Activated T-cell treated with anti-CD3 and anti-CD28 coated beads, Interleukin-2, amount 50 U/mL, for 72 hours (primary cell): Measurements from ENCODE around the gene MYO15A. TPM values are rescaled to one million over a fixed set of nuclear protein-coding genes. Genes with fewer than 3 reads are reported as not detected.
"Not testable (repeated sequence)": the region's sequence is repeated elsewhere in the genome, so short reads cannot be mapped to it uniquely, and the experiment has no call there.

Source experiments
- ATAC-seq, 2 donors: fragments of 150-1000 bp; cut with Tn5 transposase; replicated peaks in 1 of 2; 2 replicates each; pipeline ENCODE4 v1.10.0; 2021; ENCODE audit warnings: moderate library complexity in 2 of 2, mild to moderate bottlenecking in 1 of 2
- DNase-seq, 2 donors: peaks; one replicate each; pipeline ENCODE4 v3.0.0; 2021 to 2022; ENCODE audit warnings: mixed read lengths in 1 of 2
- H3K27ac Mint-ChIP-seq: one replicate; pipeline ENCODE4 v1.8.0; 2022; ENCODE audit warnings: mild to moderate bottlenecking, moderate library complexity, mixed read lengths
- H3K27me3 Mint-ChIP-seq: one replicate; pipeline ENCODE4 v1.8.0; 2022; ENCODE audit warnings: low read depth, mixed read lengths
- H3K36me3 Mint-ChIP-seq, 2 donors: one replicate each; pipeline ENCODE4 v1.8.0; 2022; ENCODE audit warnings: mixed read lengths in 2 of 2, mild to moderate bottlenecking in 1 of 2; ENCODE audit not compliant: insufficient read depth in 2 of 2
- H3K4me1 Mint-ChIP-seq: one replicate; pipeline ENCODE4 v1.8.0; 2022; ENCODE audit warnings: low read depth, mixed read lengths
- H3K4me3 Mint-ChIP-seq, 2 donors: one replicate each; pipeline ENCODE4 v1.8.0; 2022; ENCODE audit warnings: mild to moderate bottlenecking in 2 of 2, mixed read lengths in 2 of 2, moderate library complexity in 2 of 2
- H3K9me3 Mint-ChIP-seq, 2 donors: one replicate each; pipeline ENCODE4 v1.8.0; 2022; ENCODE audit warnings: mixed read lengths in 2 of 2
- total RNA-seq, 2 donors: library from RNA; stranded (reverse); gene quantifications; one replicate each; pipeline ENCODE4 v1.2.3, GENCODE V29; 2022

MYO15A gene
- total RNA-seq, 2 donors from 2014 or later, result 2.7 to 3.2 TPM

GRCh38 chr17:18208092-18208491, 99.5 kb downstream of the MYO15A start:
- Mint-ChIP-seq H3K27me3 (no peaks in the 10 kb centered on the region), H3K4me3 (no peak overlapping the region), H3K27ac (no peak overlapping the region), H3K9me3 (no peaks in the 10 kb centered on the region), H3K36me3 (peaks cover 3 to 11% of the 10 kb centered on the region in 2 donors), H3K4me1 (no peaks in the 10 kb centered on the region)
- no peak for DNase-seq
- ATAC-seq, result no peak

- Mint-ChIP-seq H3K36me3 (peaks cover 3 to 6% of the 10 kb centered on the region in 2 donors), H3K4me1 (no peaks in the 10 kb centered on the region), H3K27me3 (no peaks in the 10 kb centered on the region), H3K4me3 (no peak overlapping the region), H3K9me3 (no peaks in the 10 kb centered on the region), H3K27ac (peak overlapping the region; percentile 82)
- ATAC-seq (no peak), DNase-seq (no peak)
Measured at GRCh38 chr17:18213666-18214270, 105.2 kb downstream of the MYO15A start.

GRCh38 chr17:18216906-18217305, 108.3 kb downstream of the MYO15A start:
- H3K27me3 Mint-ChIP-seq, ATAC-seq, H3K4me3 Mint-ChIP-seq, H3K36me3 Mint-ChIP-seq, H3K9me3 Mint-ChIP-seq, H3K4me1 Mint-ChIP-seq, H3K27ac Mint-ChIP-seq, DNase-seq: not testable (repeated sequence)

- no peaks in the 10 kb centered on the region for H3K36me3 Mint-ChIP-seq
- H3K27ac Mint-ChIP-seq, result no peak overlapping the region
- H3K9me3 Mint-ChIP-seq, result no peaks in the 10 kb centered on the region
- no peaks in the 10 kb centered on the region for H3K4me1 Mint-ChIP-seq
- no peaks in the 10 kb centered on the region for H3K27me3 Mint-ChIP-seq
- peak; percentile 80 to 81 for DNase-seq
- no peak overlapping the region for H3K4me3 Mint-ChIP-seq
- peak; percentile 85 to 89 for ATAC-seq
Measured at GRCh38 chr17:18217412-18218015, 109.0 kb downstream of the MYO15A start.

GRCh38 chr17:18218756-18219415, 110.3 kb downstream of the MYO15A start:
- no peaks in the 10 kb centered on the region for H3K27me3 Mint-ChIP-seq
- DNase-seq, result no peak
- H3K9me3 Mint-ChIP-seq, result no peaks in the 10 kb centered on the region
- no peak for ATAC-seq
- H3K4me3 Mint-ChIP-seq, result no peak overlapping the region
- H3K36me3 Mint-ChIP-seq, result no peaks in the 10 kb centered on the region
- no peaks in the 10 kb centered on the region for H3K4me1 Mint-ChIP-seq
- H3K27ac Mint-ChIP-seq, result no peak overlapping the region

- Mint-ChIP-seq H3K9me3 (no peaks in the 10 kb centered on the region), H3K36me3 (peaks cover 2% of the 10 kb centered on the region in 2 donors), H3K27me3 (no peaks in the 10 kb centered on the region), H3K4me1 (peaks cover 23% of the 10 kb centered on the region), H3K27ac (no peak overlapping the region), H3K4me3 (no peak overlapping the region)
- ATAC-seq (no peak), DNase-seq (no peak)
Measured at GRCh38 chr17:18224053-18224386, 115.5 kb downstream of the MYO15A start.

GRCh38 chr17:18224387-18225120, 116.0 kb downstream of the MYO15A start:
- H3K27ac Mint-ChIP-seq, result peak overlapping the region; percentile 21
- peak overlapping the region; percentile 72 to 79 for H3K4me3 Mint-ChIP-seq
- ATAC-seq, result no peak
- H3K36me3 Mint-ChIP-seq, result peaks cover 2% of the 10 kb centered on the region in 2 donors
- no peak for DNase-seq
- peaks cover 23% of the 10 kb centered on the region for H3K4me1 Mint-ChIP-seq
- no peaks in the 10 kb centered on the region for H3K9me3 Mint-ChIP-seq
- H3K27me3 Mint-ChIP-seq, result no peaks in the 10 kb centered on the region

GRCh38 chr17:18225121-18225641, 116.6 kb downstream of the MYO15A start, which contains the start of gene LLGL1:
LLGL1 (plus strand) TSS chr17:18225635; CDS start chr17:18225683, 48 bp downstream.
- Mint-ChIP-seq H3K27ac (peak within 1 kb of the TSS; percentile 21), H3K4me3 (peak within 1 kb of the TSS; percentile 87 to 95), H3K27me3 (no peaks in the 10 kb centered on the region), H3K4me1 (peaks cover 23% of the 10 kb centered on the region), H3K36me3 (peaks cover 2% of the 10 kb centered on the region in 2 donors), H3K9me3 (no peaks in the 10 kb centered on the region)
- peak; percentile 97 to 99 for DNase-seq
- ATAC-seq, result peak; percentile 98

- H3K9me3 Mint-ChIP-seq, result no peaks in the 10 kb centered on the region
- peak overlapping the region; percentile 87 to 95 for H3K4me3 Mint-ChIP-seq
- H3K4me1 Mint-ChIP-seq, result peaks cover 23% of the 10 kb centered on the region
- peak in 1 of 2 donors; percentile 10 for DNase-seq
- peak overlapping the region; percentile 5 for H3K27ac Mint-ChIP-seq
- no peaks in the 10 kb centered on the region for H3K27me3 Mint-ChIP-seq
- ATAC-seq, result peak in 1 of 2 donors; percentile 52
- peaks cover 2% of the 10 kb centered on the region in 2 donors for H3K36me3 Mint-ChIP-seq
Measured at GRCh38 chr17:18225642-18226283, 117.2 kb downstream of the MYO15A start.

- Mint-ChIP-seq H3K27me3 (no peaks in the 10 kb centered on the region), H3K9me3 (no peaks in the 10 kb centered on the region), H3K4me3 (peak overlapping the region; percentile 87 to 95), H3K4me1 (peaks cover 23% of the 10 kb centered on the region), H3K27ac (peak overlapping the region; percentile 5), H3K36me3 (peaks cover 2% of the 10 kb centered on the region in 2 donors)
- ATAC-seq, result no peak
- DNase-seq, result no peak
Measured at GRCh38 chr17:18226284-18226945, 117.9 kb downstream of the MYO15A start.

- no peak for DNase-seq
- no peak overlapping the region for H3K4me3 Mint-ChIP-seq
- no peaks in the 10 kb centered on the region for H3K27me3 Mint-ChIP-seq
- ATAC-seq, result no peak
- H3K27ac Mint-ChIP-seq, result no peak overlapping the region
- H3K9me3 Mint-ChIP-seq, result no peaks in the 10 kb centered on the region
- peaks cover 2% of the 10 kb centered on the region in 2 donors for H3K36me3 Mint-ChIP-seq
- peaks cover 23% of the 10 kb centered on the region for H3K4me1 Mint-ChIP-seq
Measured at GRCh38 chr17:18227635-18228034, 119.1 kb downstream of the MYO15A start.

- no peak overlapping the region for H3K4me3 Mint-ChIP-seq
- peaks cover 2% of the 10 kb centered on the region in 2 donors for H3K36me3 Mint-ChIP-seq
- H3K27me3 Mint-ChIP-seq, result no peaks in the 10 kb centered on the region
- no peaks in the 10 kb centered on the region for H3K9me3 Mint-ChIP-seq
- H3K4me1 Mint-ChIP-seq, result peaks cover 23% of the 10 kb centered on the region
- H3K27ac Mint-ChIP-seq, result no peak overlapping the region
- DNase-seq (no peak), ATAC-seq (no peak)
Measured at GRCh38 chr17:18228176-18228682, 119.7 kb downstream of the MYO15A start.
